Erythroblast (primary cell): ENCODE data around the gene SLC39A9.

Source experiments
- GATA1 ChIP-seq: IDR thresholded peaks from 2 replicates; pipeline ENCODE4 v1.6.1; 2011; ENCODE audit warnings: low read depth, mild to moderate bottlenecking, control low read depth, low read length, moderate library complexity
- POLR2A ChIP-seq: IDR thresholded peaks from 2 replicates; pipeline ENCODE4 v1.6.1; 2011; ENCODE audit warnings: mild to moderate bottlenecking, low read length

DNA sequence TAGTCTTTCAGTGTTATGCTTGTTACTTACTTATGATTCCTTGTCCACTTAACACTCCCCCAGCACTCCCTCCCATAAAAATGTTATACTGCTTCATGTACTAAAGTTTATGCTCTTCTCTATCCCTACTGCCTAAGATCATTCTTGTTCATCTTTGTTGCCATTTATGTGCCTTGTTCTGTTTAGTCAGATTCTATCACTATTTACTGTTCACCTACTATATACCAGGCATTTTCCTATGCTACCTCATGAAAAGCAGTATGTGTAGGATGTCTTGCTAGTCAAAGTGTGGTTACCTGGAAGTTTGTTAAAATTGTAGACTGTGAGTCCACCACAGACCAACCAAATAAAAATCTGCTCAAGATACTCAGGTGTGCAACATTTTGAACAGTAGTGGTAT lies 24.3 kb upstream of the SLC39A9 start:
- no peak for TF ChIP-seq POLR2A
- no peak for TF ChIP-seq GATA1
